Naive thymus-derived CD8-positive, alpha-beta T cell (primary cell): ENCODE measurements around the gene RFX3. TPM values are rescaled to one million over a fixed set of nuclear protein-coding genes. Genes with fewer than 3 reads are reported as not detected.

Source experiments
- ATAC-seq, 2 donors: fragments of 150-1000 bp; cut with Tn5 transposase in 1 of 2; sonication (Bioruptor Pico), chemical (Tn5 transposase) in 1 of 2; 1 replicate in 1 of 2; 2 replicates in 1 of 2; pipeline ENCODE4 v1.10.0; 2021; ENCODE audit warnings: mild to moderate bottlenecking in 2 of 2, moderate library complexity in 2 of 2
- POLR2A ChIA-PET: fragments of 350-600 bp; sonication (Branson Sonifier 250); formaldehyde crosslinking; loops from one replicate; lab custom pipeline; 2021; ENCODE audit warnings: antibody characterized with exemption; lab: Charles Lee
- DNase-seq, 10 donors: peaks; one replicate each; pipeline versions ENCODE4 v3.0.0 to v3.0.0-alpha.2; 2020 to 2022
- H3K27ac Mint-ChIP-seq, 10 donors: one replicate each; pipeline ENCODE4 v1.8.0; 2020 to 2022; ENCODE audit warnings: mild to moderate bottlenecking in 10 of 10, mixed read lengths in 10 of 10, moderate library complexity in 4 of 10, inconsistent platforms in 1 of 10
- H3K27me3 Mint-ChIP-seq, 5 donors: one replicate each; pipeline ENCODE4 v1.8.0; 2021 to 2022; ENCODE audit warnings: mixed read lengths in 5 of 5
- H3K36me3 Mint-ChIP-seq, 3 donors: one replicate each; pipeline ENCODE4 v1.8.0; 2020 to 2022; ENCODE audit warnings: mixed read lengths in 3 of 3, mild to moderate bottlenecking in 2 of 3, inconsistent platforms in 1 of 3
- H3K4me1 Mint-ChIP-seq, 4 donors: one replicate each; pipeline ENCODE4 v1.8.0; 2021 to 2022; ENCODE audit warnings: mixed read lengths in 4 of 4
- H3K4me3 Mint-ChIP-seq, 10 donors: one replicate each; pipeline ENCODE4 v1.8.0; 2020 to 2022; ENCODE audit warnings: mild to moderate bottlenecking in 10 of 10, mixed read lengths in 10 of 10, moderate library complexity in 6 of 10, inconsistent platforms in 1 of 10
- H3K9me3 Mint-ChIP-seq, 9 donors: one replicate each; pipeline ENCODE4 v1.8.0; 2020 to 2022; ENCODE audit warnings: mixed read lengths in 9 of 9, mild to moderate bottlenecking in 3 of 9, inconsistent platforms in 1 of 9, moderate library complexity in 1 of 9
- polyA plus RNA-seq, 3 donors: library from polyadenylated mRNA; unstranded; fragments of 300-500 nt; fragmentation: Illumina TruSeq; gene quantifications; one replicate each; pipeline ENCODE4 v1.2.3, GENCODE V29; 2021
- total RNA-seq, 8 experiments: library from RNA in 2 of 8; stranded (reverse) in 2 of 8; gene quantifications; one replicate each; pipeline ENCODE4 v1.2.3 and lab custom pipeline; 2021 to 2026

RFX3 gene
- total and polyA plus RNA-seq, 5 experiments from 2014 or later = 4.1 to 25.0 (median 4.5) TPM

- H3K4me3 Mint-ChIP-seq = no peak overlapping the region
- ATAC-seq (no peak), DNase-seq (no peak)
- peaks cover 0 to 14% (median 0%) of the 10 kb centered on the region in 3 donors for H3K36me3 Mint-ChIP-seq
- H3K4me1 Mint-ChIP-seq = peaks cover 0 to 6% (median 2%) of the 10 kb centered on the region in 4 donors
- peak overlapping the region in 1 of 10 donors; percentile 24 for H3K27ac Mint-ChIP-seq
- no peaks in the 10 kb centered on the region for H3K27me3 Mint-ChIP-seq
- peaks cover 0 to 2% (median 0%) of the 10 kb centered on the region in 9 donors for H3K9me3 Mint-ChIP-seq
- POLR2A ChIA-PET = no interaction called here
Observed at GRCh38 chr9:3447143-3447542, 78.7 kb downstream of the RFX3 start.

GRCh38 chr9:3446313-3446712 lies 79.5 kb downstream of the RFX3 start:
- Mint-ChIP-seq H3K9me3 (peaks cover 0 to 2% (median 0%) of the 10 kb centered on the region in 9 donors), H3K4me3 (no peak overlapping the region), H3K27me3 (no peaks in the 10 kb centered on the region), H3K36me3 (peaks cover 0 to 10% (median 0%) of the 10 kb centered on the region in 3 donors), H3K4me1 (peaks cover 1 to 6% (median 3%) of the 10 kb centered on the region in 4 donors), H3K27ac (no peak overlapping the region)
- POLR2A ChIA-PET = no interaction called here
- ATAC-seq (no peak), DNase-seq (no peak)

- ATAC-seq = no peak
- POLR2A ChIA-PET = no interaction called here
Observed at GRCh38 chr9:3444016-3444415, 81.8 kb downstream of the RFX3 start.

GRCh38 chr9:3441197-3441816 lies 84.5 kb downstream of the RFX3 start:
- Mint-ChIP-seq H3K27ac (peak overlapping the region in 2 of 10 donors; percentile 15 to 30), H3K36me3 (peaks cover 0 to 19% (median 7%) of the 10 kb centered on the region in 3 donors), H3K4me1 (peaks cover 0 to 12% (median 8%) of the 10 kb centered on the region in 4 donors), H3K27me3 (no peaks in the 10 kb centered on the region), H3K4me3 (no peak overlapping the region), H3K9me3 (peaks cover 0 to 2% (median 0%) of the 10 kb centered on the region in 9 donors)
- ATAC-seq (peak; percentile 64 to 85), DNase-seq (peak in 9 of 10 donors; percentile 2 to 63 (median 35))
- POLR2A ChIA-PET = no interaction called here

More at GRCh38 chr9:3444016-3444415, 81.8 kb downstream of the RFX3 start:
- DNase-seq = no peak
- no peak overlapping the region for H3K4me3 Mint-ChIP-seq
- peaks cover 1 to 11% (median 9%) of the 10 kb centered on the region in 4 donors for H3K4me1 Mint-ChIP-seq
- H3K36me3 Mint-ChIP-seq = peaks cover 0 to 10% (median 0%) of the 10 kb centered on the region in 3 donors
- no peaks in the 10 kb centered on the region for H3K27me3 Mint-ChIP-seq
- H3K27ac Mint-ChIP-seq = peak overlapping the region in 1 of 10 donors; percentile 51
- H3K9me3 Mint-ChIP-seq = peaks cover 0 to 2% (median 0%) of the 10 kb centered on the region in 9 donors

- ATAC-seq (no peak), DNase-seq (no peak)
- H3K27ac Mint-ChIP-seq = no peak overlapping the region
- no peak overlapping the region for H3K4me3 Mint-ChIP-seq
- H3K9me3 Mint-ChIP-seq = peaks cover 0 to 4% (median 0%) of the 10 kb centered on the region in 9 donors
- peaks cover 5 to 17% (median 12%) of the 10 kb centered on the region in 4 donors for H3K4me1 Mint-ChIP-seq
- POLR2A ChIA-PET = no interaction called here
- no peaks in the 10 kb centered on the region for H3K27me3 Mint-ChIP-seq
- H3K36me3 Mint-ChIP-seq = peaks cover 8 to 25% (median 12%) of the 10 kb centered on the region in 3 donors
Observed at GRCh38 chr9:3436629-3437420, 89.0 kb downstream of the RFX3 start.

- no peak overlapping the region for H3K4me3 Mint-ChIP-seq
- no peak overlapping the region for H3K27ac Mint-ChIP-seq
- H3K36me3 Mint-ChIP-seq = peaks cover 8 to 30% (median 17%) of the 10 kb centered on the region in 3 donors
- H3K27me3 Mint-ChIP-seq = no peaks in the 10 kb centered on the region
- DNase-seq (no peak), ATAC-seq (no peak)
- peaks cover 0 to 4% (median 0%) of the 10 kb centered on the region in 9 donors for H3K9me3 Mint-ChIP-seq
- POLR2A ChIA-PET = no interaction called here
- peaks cover 5 to 13% (median 8%) of the 10 kb centered on the region in 4 donors for H3K4me1 Mint-ChIP-seq
Observed at GRCh38 chr9:3435732-3436131, 90.1 kb downstream of the RFX3 start.

- H3K4me1 Mint-ChIP-seq = peaks cover 4 to 9% (median 6%) of the 10 kb centered on the region in 4 donors
- H3K9me3 Mint-ChIP-seq = peaks cover 0 to 4% (median 0%) of the 10 kb centered on the region in 9 donors
- no peaks in the 10 kb centered on the region for H3K27me3 Mint-ChIP-seq
- H3K36me3 Mint-ChIP-seq = peaks cover 8 to 30% (median 17%) of the 10 kb centered on the region in 3 donors
- no peak for DNase-seq
- POLR2A ChIA-PET = no interaction called here
- H3K27ac Mint-ChIP-seq = no peak overlapping the region
- no peak overlapping the region for H3K4me3 Mint-ChIP-seq
- ATAC-seq = no peak
Observed at GRCh38 chr9:3434594-3434993, 91.2 kb downstream of the RFX3 start.

- Mint-ChIP-seq H3K9me3 (peaks cover 0 to 4% (median 0%) of the 10 kb centered on the region in 9 donors), H3K27me3 (no peaks in the 10 kb centered on the region), H3K36me3 (peaks cover 8 to 30% (median 17%) of the 10 kb centered on the region in 3 donors), H3K27ac (no peak overlapping the region), H3K4me3 (no peak overlapping the region), H3K4me1 (peaks cover 4 to 9% (median 5%) of the 10 kb centered on the region in 4 donors)
- no peak for ATAC-seq
- POLR2A ChIA-PET = no interaction called here
- no peak for DNase-seq
Observed at GRCh38 chr9:3433754-3434153, 92.0 kb downstream of the RFX3 start.

GRCh38 chr9:3433066-3433465 lies 92.7 kb downstream of the RFX3 start:
- POLR2A ChIA-PET = no interaction called here
- H3K36me3 Mint-ChIP-seq = peaks cover 8 to 28% (median 17%) of the 10 kb centered on the region in 3 donors
- DNase-seq = no peak
- peaks cover 2 to 9% (median 5%) of the 10 kb centered on the region in 4 donors for H3K4me1 Mint-ChIP-seq
- H3K4me3 Mint-ChIP-seq = no peak overlapping the region
- no peak for ATAC-seq
- H3K27ac Mint-ChIP-seq = no peak overlapping the region
- no peaks in the 10 kb centered on the region for H3K27me3 Mint-ChIP-seq
- peaks cover 0 to 4% (median 0%) of the 10 kb centered on the region in 9 donors for H3K9me3 Mint-ChIP-seq

GRCh38 chr9:3431890-3432289 lies 93.9 kb downstream of the RFX3 start:
- peaks cover 2 to 9% (median 5%) of the 10 kb centered on the region in 4 donors for H3K4me1 Mint-ChIP-seq
- peaks cover 0 to 5% (median 1%) of the 10 kb centered on the region in 9 donors for H3K9me3 Mint-ChIP-seq
- ATAC-seq (no peak), DNase-seq (no peak)
- H3K27me3 Mint-ChIP-seq = no peaks in the 10 kb centered on the region
- POLR2A ChIA-PET = no interaction called here
- no peak overlapping the region for H3K27ac Mint-ChIP-seq
- no peak overlapping the region for H3K4me3 Mint-ChIP-seq
- peaks cover 9 to 28% (median 11%) of the 10 kb centered on the region in 3 donors for H3K36me3 Mint-ChIP-seq

GRCh38 chr9:3419893-3420292 lies 105.9 kb downstream of the RFX3 start:
- peaks cover 0 to 4% (median 0%) of the 10 kb centered on the region in 9 donors for H3K9me3 Mint-ChIP-seq
- POLR2A ChIA-PET = no interaction called here
- peaks cover 4 to 13% (median 8%) of the 10 kb centered on the region in 4 donors for H3K4me1 Mint-ChIP-seq
- no peaks in the 10 kb centered on the region for H3K27me3 Mint-ChIP-seq
- no peak overlapping the region for H3K4me3 Mint-ChIP-seq
- peaks cover 0 to 11% (median 3%) of the 10 kb centered on the region in 3 donors for H3K36me3 Mint-ChIP-seq
- no peak for ATAC-seq
- H3K27ac Mint-ChIP-seq = peak overlapping the region in 1 of 10 donors; percentile 58
- no peak for DNase-seq

- Mint-ChIP-seq H3K36me3 (peaks cover 0 to 11% (median 3%) of the 10 kb centered on the region in 3 donors), H3K4me3 (no peak overlapping the region), H3K27ac (peak overlapping the region in 1 of 10 donors; percentile 1), H3K27me3 (no peaks in the 10 kb centered on the region), H3K9me3 (no peaks in the 10 kb centered on the region), H3K4me1 (peaks cover 0 to 3% (median under 1%) of the 10 kb centered on the region in 4 donors)
- POLR2A ChIA-PET = no interaction called here
- no peak for ATAC-seq
- no peak for DNase-seq
Observed at GRCh38 chr9:3415906-3416305, 109.9 kb downstream of the RFX3 start.

GRCh38 chr9:3413984-3414383 lies 111.8 kb downstream of the RFX3 start:
- POLR2A ChIA-PET = no interaction called here
- no peak for ATAC-seq

More at GRCh38 chr9:3413984-3414383, 111.8 kb downstream of the RFX3 start:
- Mint-ChIP-seq H3K4me3 (no peak overlapping the region), H3K27ac (no peak overlapping the region), H3K36me3 (peaks cover 0 to 11% (median 0%) of the 10 kb centered on the region in 3 donors), H3K9me3 (no peaks in the 10 kb centered on the region), H3K4me1 (peaks cover 0 to 2% (median 0%) of the 10 kb centered on the region in 4 donors), H3K27me3 (no peaks in the 10 kb centered on the region)
- DNase-seq = no peak
